Caco-2 (cell line): ENCODE measurements around the gene MLEC. TPM values are rescaled to one million over a fixed set of nuclear protein-coding genes. Genes with fewer than 3 reads are reported as not detected.
A peak's percentile ranks its signal among the peaks of the same experiment; 100 is the strongest.

ENCODE experiments used
- BruUV-seq: library from RNA; stranded (reverse); fragments of 400-500 nt; replicated peaks from 2 replicates; lab custom pipeline; 2021; lab: Mats Ljungman, UMichigan
- CTCF ChIA-PET: fragments of 300-600 bp; sonication (Branson Sonifier 250); formaldehyde crosslinking; loops from one replicate; lab custom pipeline; 2022; ENCODE audit warnings: antibody characterized with exemption; lab: Charles Lee
- POLR2A ChIA-PET: fragments of 300-600 bp; sonication (Branson Sonifier 250); formaldehyde crosslinking; loops from one replicate; lab custom pipeline; 2022; ENCODE audit warnings: antibody characterized with exemption; lab: Charles Lee
- DNase-seq, 2 experiments: peaks; one replicate each; pipeline versions ENCODE4 v3.0.0 to v3.0.0-alpha.2; 2020 to 2022
- H3K27me3 ChIP-seq: replicated peaks from 2 replicates; pipeline ENCODE4 v1.6.0; 2011; ENCODE audit warnings: low read length; ENCODE audit not compliant: control insufficient read depth, insufficient read depth
- H3K36me3 ChIP-seq: 2 replicates; pipeline ENCODE4 v1.5.1; 2011; ENCODE audit warnings: low read length; ENCODE audit not compliant: control insufficient read depth, insufficient read depth
- H3K4me1 ChIP-seq: fragments of 250-450 bp; sonication (Bioruptor Pico); 2 replicates; pipeline ENCODE4 v1.5.1; 2020; ENCODE audit warnings: mild to moderate bottlenecking
- H3K4me3 ChIP-seq: 2 replicates; pipeline ENCODE4 v1.5.1; 2011; ENCODE audit warnings: low read depth, mild to moderate bottlenecking, control low read depth, low read length
- H3K9me3 ChIP-seq: fragments of 250-450 bp; sonication (Bioruptor Pico); 2 replicates; pipeline ENCODE4 v1.5.1; 2020; ENCODE audit warnings: mild to moderate bottlenecking, moderate library complexity
- H3K27ac Mint-ChIP-seq: one replicate; pipeline ENCODE4 v1.8.0; 2022; ENCODE audit warnings: mixed read lengths; ENCODE audit not compliant: unreplicated experiment
- H3K27me3 Mint-ChIP-seq: one replicate; pipeline ENCODE4 v1.8.0; 2022; ENCODE audit warnings: mixed read lengths; ENCODE audit not compliant: insufficient read depth, unreplicated experiment
- H3K36me3 Mint-ChIP-seq: one replicate; pipeline ENCODE4 v1.8.0; 2022; ENCODE audit warnings: mild to moderate bottlenecking, mixed read lengths; ENCODE audit not compliant: insufficient read depth, unreplicated experiment
- H3K4me1 Mint-ChIP-seq: one replicate; pipeline ENCODE4 v1.8.0; 2022; ENCODE audit warnings: low read depth, mixed read lengths; ENCODE audit not compliant: unreplicated experiment
- H3K4me3 Mint-ChIP-seq: one replicate; pipeline ENCODE4 v1.8.0; 2022; ENCODE audit warnings: mild to moderate bottlenecking, moderate library complexity, mixed read lengths; ENCODE audit not compliant: unreplicated experiment
- H3K9me3 Mint-ChIP-seq: one replicate; pipeline ENCODE4 v1.8.0; 2022; ENCODE audit warnings: mixed read lengths; ENCODE audit not compliant: unreplicated experiment
- intact Hi-C: fragments of 100-400 bp; cut with micrococcal nuclease; formaldehyde crosslinking; loops from one replicate; pipeline ENCODE4 v1.10.0; 2022; ENCODE audit not compliant: unreplicated experiment
- total RNA-seq: library from RNA; stranded (reverse); gene quantifications from 2 replicates; pipeline ENCODE4 v1.2.3, GENCODE V29; 2022
- TF ChIP-seq, protein P1 (sequence below), 2 experiments: fragments of 200-600 bp in 1 of 2; IDR thresholded peaks; 1 replicate in 1 of 2; 2 replicates in 1 of 2; pipeline versions ENCODE4 v1.5.1 to v1.8.0; 2011 to 2022; ENCODE audit warnings: antibody characterized with exemption in 1 of 2, control low read depth in 1 of 2, inconsistent platforms in 1 of 2, low read depth in 1 of 2, low read length in 1 of 2, mild to moderate bottlenecking in 1 of 2, moderate library complexity in 1 of 2; ENCODE audit not compliant: insufficient read depth in 1 of 2, severe bottlenecking in 1 of 2, unreplicated experiment in 1 of 2

MLEC gene
- total RNA-seq, 1 experiment from 2014 or later, result 150 TPM

DNA sequence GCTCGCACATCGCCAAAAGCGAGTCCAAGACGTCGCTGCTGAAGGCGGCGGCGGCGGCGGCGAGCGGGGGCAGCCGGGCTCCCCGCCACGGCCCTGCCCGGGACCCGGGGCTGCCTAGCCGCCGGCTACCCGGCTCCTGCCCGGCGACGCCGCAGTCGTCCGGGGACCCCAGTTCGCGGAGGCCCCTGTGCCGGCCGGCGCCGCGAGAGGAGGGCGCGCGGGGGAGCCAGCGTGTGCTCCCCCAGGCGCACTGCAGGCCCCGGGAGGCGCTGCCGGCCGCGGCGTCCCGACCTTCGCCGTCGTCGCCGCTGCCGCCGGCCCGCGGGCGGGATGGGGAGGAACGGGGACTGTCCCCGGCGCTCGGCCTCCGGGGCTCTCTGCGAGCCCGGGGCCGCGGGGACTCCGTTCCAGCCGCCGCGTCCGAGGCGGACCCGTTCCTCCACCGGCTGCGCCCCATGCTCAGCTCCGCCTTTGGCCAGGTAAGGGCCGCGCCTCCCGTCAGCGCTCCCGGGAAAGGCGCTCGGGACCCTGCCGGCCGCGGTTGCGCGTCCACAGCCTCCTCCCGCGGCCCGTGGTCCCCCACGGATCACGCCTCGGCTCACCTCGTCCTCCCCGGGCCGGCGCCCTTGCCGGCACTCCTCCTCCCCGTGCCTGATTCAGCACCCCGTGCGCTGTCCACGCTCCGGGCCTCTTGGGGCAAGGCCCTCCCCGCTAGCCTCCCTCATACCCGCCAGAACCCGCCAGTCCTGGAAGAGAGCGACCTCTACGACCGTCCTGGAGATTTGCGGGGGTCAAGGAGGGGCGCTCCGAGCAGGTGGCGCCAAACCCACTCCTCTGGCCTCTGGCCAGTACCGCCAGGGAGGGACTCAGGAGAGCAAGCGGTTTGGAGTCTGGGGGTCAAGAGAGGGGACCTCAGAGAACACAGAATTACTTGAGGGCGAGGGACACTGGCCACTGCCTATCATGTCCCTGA lies 45.8 kb upstream of the MLEC start:
- Mint-ChIP-seq H3K27ac (no peak overlapping the region), H3K27me3 (peaks cover 4% of the 10 kb centered on the region), H3K9me3 (no peaks in the 10 kb centered on the region), H3K4me1 (peaks cover 7% of the 10 kb centered on the region), H3K4me3 (peak overlapping the region; percentile 66), H3K36me3 (no peaks in the 10 kb centered on the region)
- ChIA-PET CTCF (interaction anchor here (0.6 to 1.4 kb wide), 4 partner anchors 8 to 70 kb away, joined by 3 to 11 read pairs (median 6); partner anchors contain the start of genes POP5 and UNC119B), POLR2A (no interaction called here)
- Histone ChIP-seq H3K36me3 (no peaks in the 10 kb centered on the region), H3K9me3 (no peaks in the 10 kb centered on the region), H3K4me3 (peak overlapping the region; percentile 57), H3K4me1 (peaks cover 8% of the 10 kb centered on the region), H3K27me3 (no peaks in the 10 kb centered on the region; the same call in 1 of the 2 replicates)
- TF ChIP-seq, protein P1, sequence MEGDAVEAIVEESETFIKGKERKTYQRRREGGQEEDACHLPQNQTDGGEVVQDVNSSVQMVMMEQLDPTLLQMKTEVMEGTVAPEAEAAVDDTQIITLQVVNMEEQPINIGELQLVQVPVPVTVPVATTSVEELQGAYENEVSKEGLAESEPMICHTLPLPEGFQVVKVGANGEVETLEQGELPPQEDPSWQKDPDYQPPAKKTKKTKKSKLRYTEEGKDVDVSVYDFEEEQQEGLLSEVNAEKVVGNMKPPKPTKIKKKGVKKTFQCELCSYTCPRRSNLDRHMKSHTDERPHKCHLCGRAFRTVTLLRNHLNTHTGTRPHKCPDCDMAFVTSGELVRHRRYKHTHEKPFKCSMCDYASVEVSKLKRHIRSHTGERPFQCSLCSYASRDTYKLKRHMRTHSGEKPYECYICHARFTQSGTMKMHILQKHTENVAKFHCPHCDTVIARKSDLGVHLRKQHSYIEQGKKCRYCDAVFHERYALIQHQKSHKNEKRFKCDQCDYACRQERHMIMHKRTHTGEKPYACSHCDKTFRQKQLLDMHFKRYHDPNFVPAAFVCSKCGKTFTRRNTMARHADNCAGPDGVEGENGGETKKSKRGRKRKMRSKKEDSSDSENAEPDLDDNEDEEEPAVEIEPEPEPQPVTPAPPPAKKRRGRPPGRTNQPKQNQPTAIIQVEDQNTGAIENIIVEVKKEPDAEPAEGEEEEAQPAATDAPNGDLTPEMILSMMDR (IDR thresholded peaks at IDR 0.05; ENCODE audit: insufficient read depth in 1 of 2, low read depth in 1 of 2, low read length in 1 of 2, severe bottlenecking in 1 of 2, unreplicated experiment in 1 of 2), result peak in 1 of 2 experiments; percentile 16
- peak; percentile 71 to 82 for DNase-seq
- intact Hi-C loops, result no loop called here
- BruUV-seq, result no TSS peak

GRCh38 chr12:120642121-120642520 lies 44.8 kb upstream of the MLEC start:
- intact Hi-C loops, result no loop called here
- CTCF ChIA-PET, result no interaction called here
- no peaks in the 10 kb centered on the region; the same call in 1 of the 2 replicates for H3K27me3 ChIP-seq

DNA sequence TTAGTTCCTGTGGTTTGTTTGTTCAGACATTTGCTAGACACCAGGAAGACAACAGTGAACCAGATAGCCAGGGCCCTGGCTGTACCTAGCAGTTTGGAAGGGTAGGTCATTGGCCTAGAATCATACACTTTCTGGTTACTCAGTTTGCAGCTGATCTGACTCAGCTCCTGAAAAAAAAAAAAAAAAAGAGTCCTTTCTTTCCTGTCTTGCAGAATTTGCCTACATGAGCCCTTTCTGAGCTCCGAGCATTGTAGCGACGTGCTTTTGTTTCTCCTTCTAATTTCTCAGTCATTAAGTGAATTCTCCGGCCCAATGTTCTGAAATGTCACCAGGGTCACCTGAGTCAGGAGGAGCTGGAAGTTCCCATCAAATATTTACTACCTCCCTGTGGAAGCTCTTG lies 44.1 kb upstream of the MLEC start:
- TF ChIP-seq, protein P1 (IDR thresholded peaks at IDR 0.05; ENCODE audit: insufficient read depth in 1 of 2, low read depth in 1 of 2, low read length in 1 of 2, severe bottlenecking in 1 of 2, unreplicated experiment in 1 of 2), result no peak
- H3K27me3 ChIP-seq, result no peaks in the 10 kb centered on the region; the same call in 1 of the 2 replicates
- POLR2A ChIA-PET, result interaction anchor here (0.6 kb wide), 1 partner anchor 412 kb away, joined by 3 read pairs; no protein-coding TSS in a partner anchor
- H3K4me1 Mint-ChIP-seq, result peaks cover 7% of the 10 kb centered on the region
- no peak overlapping the region for H3K4me3 ChIP-seq
- H3K27ac Mint-ChIP-seq, result no peak overlapping the region
- CTCF ChIA-PET, result interaction anchor here (0.7 kb wide), 1 partner anchor 520 kb away, joined by 4 read pairs; no protein-coding TSS in a partner anchor
- no peaks in the 10 kb centered on the region for H3K9me3 Mint-ChIP-seq
- H3K36me3 ChIP-seq, result no peaks in the 10 kb centered on the region
- no peak for DNase-seq
- peaks cover 8% of the 10 kb centered on the region for H3K4me1 ChIP-seq
- peaks cover 4% of the 10 kb centered on the region for H3K27me3 Mint-ChIP-seq
- no peaks in the 10 kb centered on the region for H3K9me3 ChIP-seq
- H3K36me3 Mint-ChIP-seq, result no peaks in the 10 kb centered on the region
- intact Hi-C loops, result no loop called here
- BruUV-seq, result no TSS peak
- no peak overlapping the region for H3K4me3 Mint-ChIP-seq

More at GRCh38 chr12:120642121-120642520, 44.8 kb upstream of the MLEC start:
- Mint-ChIP-seq H3K27ac (no peak overlapping the region), H3K4me1 (peaks cover 7% of the 10 kb centered on the region), H3K27me3 (peaks cover 4% of the 10 kb centered on the region), H3K4me3 (peak overlapping the region; percentile 66), H3K36me3 (no peaks in the 10 kb centered on the region), H3K9me3 (no peaks in the 10 kb centered on the region)
- Histone ChIP-seq H3K9me3 (no peaks in the 10 kb centered on the region), H3K36me3 (no peaks in the 10 kb centered on the region), H3K4me1 (peaks cover 8% of the 10 kb centered on the region), H3K4me3 (no peak overlapping the region; the same call in 1 of the 2 replicates)
- no peak for DNase-seq
- TF ChIP-seq, protein P1 (IDR thresholded peaks at IDR 0.05; ENCODE audit: insufficient read depth in 1 of 2, low read depth in 1 of 2, low read length in 1 of 2, severe bottlenecking in 1 of 2, unreplicated experiment in 1 of 2), result no peak
- BruUV-seq, result no TSS peak
- POLR2A ChIA-PET, result interaction anchor here (0.6 kb wide), 1 partner anchor 411 kb away, joined by 3 read pairs; no protein-coding TSS in a partner anchor
